HG03469 (cell line): Measurements from ENCODE around the gene SKP1.
A peak's percentile ranks its signal among the peaks of the same experiment; 100 is the strongest.
"Not testable (repeated sequence)": the region's sequence is repeated elsewhere in the genome, so short reads cannot be mapped to it uniquely, and the experiment has no call there.

Experiments used
- ATAC-seq: cut with Tn5 transposase; IDR thresholded peaks from one replicate; pipeline ENCODE4 v1.9.1; 2021; ENCODE audit warnings: mild to moderate bottlenecking, moderate library complexity, moderate number of reproducible peaks; ENCODE audit not compliant: unreplicated experiment

Gene SKP1

DNA sequence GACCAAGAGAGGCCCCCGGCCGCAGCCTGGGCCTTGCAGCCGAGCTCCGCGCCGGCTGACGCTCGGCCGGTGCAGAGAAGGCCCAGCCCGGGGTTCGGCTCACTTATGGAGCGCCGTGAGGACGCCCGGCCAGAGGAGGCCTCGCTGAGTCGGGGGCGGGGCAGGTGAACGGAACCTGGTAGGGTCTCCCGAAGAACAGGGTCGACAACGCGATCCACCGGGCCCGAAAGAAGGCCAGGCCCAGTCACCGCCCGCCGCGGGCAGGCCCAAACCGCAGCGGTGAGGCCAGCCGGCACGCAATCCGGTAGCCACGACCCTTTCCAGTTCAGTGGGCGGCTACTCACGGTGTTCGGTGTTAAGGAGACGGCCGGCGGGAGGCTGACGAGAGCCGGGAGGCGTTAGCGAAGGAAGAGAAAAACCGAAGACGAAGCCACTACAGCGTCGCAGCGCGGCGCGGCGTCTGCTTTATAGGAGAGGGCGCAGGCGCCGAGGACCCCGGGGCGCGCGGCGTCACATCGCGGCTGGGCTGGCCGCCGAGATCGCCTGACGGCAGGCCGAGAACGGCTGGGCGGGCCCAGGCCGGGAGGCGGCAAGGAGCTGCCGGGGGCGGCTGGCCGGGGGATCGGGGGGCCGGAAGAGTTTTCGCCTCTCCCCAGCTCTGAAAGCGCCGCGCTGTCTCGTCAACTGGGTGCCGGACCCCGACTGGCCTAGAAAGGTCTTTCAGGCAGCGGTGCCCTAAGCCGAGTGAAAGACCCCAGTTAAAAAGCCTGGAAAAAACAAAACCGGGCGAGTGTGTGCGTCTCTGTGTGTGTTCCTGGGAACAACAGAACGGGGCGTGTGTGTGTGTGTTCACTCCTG lies at the start of gene SKP1:
Gene SKP1, minus strand, starts transcription at position 440 of the 858 bp plus-strand sequence. CDS start 2,928 bp downstream, outside the sequence.
- ATAC-seq = peak; percentile 54

DNA sequence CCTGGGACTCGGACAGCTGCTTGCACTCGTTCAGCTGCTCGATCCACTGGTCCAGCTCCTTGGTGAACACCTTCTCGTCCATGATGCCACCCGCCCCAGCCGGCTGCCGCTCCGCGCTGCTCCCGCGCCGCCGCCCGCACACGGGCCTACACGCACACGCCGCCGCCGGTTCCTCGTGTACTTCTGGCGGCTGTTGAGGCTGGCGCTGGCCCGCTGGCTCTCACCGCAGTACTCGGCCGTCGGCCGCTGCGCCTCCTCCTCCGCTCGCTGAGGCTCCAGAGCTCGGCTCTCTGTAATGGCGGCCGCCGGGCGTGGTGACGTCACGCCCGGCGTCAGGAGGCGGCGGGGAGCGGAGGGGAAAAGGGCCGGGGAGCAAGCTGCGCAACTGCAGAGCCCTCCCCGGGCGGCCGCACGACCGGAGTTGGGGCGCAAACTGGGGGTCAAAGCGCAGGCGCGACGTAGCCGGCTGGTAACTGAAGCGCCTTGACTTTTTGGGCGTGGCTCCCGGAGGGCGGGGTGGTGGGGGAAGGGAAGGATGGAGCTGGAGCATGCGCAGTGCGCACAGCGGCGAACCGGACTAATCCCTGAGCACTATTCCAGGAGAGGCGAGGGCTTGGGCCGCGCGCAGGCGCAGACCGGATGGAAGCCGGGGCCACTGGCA lies 49.2 kb upstream of the SKP1 start, which contains the start of gene PPP2CA:
Gene PPP2CA, minus strand, starts transcription at position 294 of the 661 bp plus-strand sequence. Its CDS starts 212 bp downstream, at position 82.
- ATAC-seq = peak; percentile 61

DNA sequence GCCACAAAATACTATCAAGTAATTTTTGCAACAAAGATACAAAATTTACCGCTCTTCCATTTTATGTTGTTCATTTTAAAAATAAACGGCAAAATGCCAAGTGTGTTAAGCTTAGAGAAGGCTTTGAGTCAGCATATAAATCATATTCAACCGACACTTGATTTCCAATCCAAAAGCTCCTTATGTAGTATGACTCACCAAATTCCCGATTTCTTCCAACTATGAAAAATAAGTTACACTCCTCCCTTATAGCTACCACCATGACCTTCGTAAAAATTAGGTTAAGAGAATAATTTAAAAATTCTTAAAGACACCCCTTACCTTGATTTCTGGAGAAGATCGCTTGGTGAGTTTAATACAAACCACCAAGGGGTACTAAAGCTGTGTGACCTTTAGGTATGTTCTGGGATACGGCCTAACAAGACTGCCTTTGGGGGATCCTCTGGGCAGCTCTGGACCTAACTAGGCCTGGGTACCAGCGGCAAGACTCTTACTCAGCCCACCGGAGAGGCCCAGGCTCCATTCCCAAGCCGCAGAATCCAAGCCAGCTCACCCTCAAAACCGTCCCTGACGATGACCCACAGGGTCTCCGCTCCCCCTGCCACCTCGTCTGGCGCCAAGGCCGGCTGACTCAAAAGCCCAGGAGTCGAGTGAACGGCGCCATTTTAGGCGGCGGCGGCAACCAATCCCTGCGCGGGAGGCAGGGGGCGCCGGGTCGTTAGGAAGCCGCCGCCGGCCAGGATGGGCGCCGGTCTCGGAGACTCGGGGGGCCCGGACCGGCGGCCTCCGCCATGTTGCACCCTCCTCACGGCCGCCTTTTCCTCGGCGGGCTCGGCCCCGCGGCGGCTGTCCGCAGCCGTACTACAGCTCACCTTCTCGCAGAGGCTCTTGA lies 48.4 kb upstream of the SKP1 start:
- peak; percentile 10 for ATAC-seq

DNA sequence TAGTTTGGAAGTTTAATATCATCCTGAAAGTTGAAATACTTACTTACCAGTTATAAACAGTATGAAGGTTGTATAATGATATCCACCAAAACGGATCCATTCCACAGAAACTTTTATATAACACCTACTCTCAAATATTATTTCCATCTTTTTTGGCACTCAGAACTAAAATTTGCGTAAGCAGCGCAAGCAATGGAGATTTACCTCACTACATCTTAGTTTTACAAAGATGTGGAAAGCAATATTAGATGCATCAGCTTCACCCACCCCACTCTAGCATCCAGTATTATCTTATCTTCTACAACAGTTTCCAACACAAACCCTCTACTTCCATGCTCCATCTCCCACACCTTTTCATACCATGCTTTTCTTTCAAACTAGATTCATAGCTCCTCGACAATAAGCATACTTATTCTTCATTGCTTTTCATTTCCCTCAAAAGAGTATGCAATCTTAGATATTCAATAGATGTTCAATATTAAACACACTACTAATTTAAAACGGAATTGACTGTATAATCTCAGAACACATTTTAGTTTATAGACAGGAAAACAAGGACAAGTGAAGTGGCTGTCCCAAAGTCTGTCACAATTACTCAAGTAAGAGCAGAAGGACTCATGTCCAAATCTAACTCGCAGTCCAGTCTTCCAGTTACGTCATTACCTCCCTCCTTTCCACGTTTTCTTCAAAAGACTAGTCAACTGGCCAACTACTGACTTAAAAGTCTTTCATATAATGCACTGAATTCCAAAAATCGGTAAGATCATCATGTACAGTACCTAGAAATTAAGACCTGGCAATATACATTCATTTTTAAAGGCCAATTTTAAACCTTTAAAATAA lies 46.9 kb upstream of the SKP1 start:
- ATAC-seq = no peak

DNA sequence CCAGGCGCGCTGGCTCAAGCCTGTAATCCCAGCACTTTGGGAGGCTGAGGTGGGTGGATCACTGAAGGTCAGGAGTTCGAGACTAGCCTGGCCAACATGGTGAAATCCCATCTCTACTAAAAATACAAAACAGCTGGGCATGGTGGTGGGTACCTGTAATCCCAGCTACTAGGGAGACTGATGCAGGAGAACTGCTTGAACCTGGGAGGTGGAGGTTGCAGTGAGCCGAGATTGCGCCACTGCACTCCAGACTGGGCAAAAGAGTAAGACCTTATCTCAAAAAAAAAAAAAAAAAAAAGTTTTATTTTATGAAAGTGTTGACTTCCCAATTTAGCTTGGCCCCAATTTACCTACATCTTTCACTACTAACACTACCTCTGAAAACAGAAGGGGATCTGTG lies 44.9 kb upstream of the SKP1 start:
- not testable (repeated sequence) for ATAC-seq

DNA sequence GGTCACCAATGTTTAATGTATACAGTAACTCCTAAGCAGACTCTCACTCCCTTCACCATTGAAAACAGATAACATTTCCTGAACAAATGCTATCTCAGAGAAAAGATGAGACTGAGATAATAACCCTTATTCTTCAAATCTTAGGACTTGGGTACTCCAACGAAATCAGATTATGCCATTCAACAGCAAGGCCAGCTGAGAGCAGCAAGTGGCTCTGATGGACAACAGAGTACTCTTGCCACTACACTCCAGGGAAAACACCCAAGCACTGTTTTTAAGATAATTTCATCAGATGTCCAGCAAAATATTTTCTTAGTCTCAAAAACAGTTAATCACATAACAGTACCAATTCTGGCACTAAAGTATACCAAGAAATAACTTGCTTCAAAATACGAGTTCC lies 39.0 kb upstream of the SKP1 start:
- no peak for ATAC-seq

DNA sequence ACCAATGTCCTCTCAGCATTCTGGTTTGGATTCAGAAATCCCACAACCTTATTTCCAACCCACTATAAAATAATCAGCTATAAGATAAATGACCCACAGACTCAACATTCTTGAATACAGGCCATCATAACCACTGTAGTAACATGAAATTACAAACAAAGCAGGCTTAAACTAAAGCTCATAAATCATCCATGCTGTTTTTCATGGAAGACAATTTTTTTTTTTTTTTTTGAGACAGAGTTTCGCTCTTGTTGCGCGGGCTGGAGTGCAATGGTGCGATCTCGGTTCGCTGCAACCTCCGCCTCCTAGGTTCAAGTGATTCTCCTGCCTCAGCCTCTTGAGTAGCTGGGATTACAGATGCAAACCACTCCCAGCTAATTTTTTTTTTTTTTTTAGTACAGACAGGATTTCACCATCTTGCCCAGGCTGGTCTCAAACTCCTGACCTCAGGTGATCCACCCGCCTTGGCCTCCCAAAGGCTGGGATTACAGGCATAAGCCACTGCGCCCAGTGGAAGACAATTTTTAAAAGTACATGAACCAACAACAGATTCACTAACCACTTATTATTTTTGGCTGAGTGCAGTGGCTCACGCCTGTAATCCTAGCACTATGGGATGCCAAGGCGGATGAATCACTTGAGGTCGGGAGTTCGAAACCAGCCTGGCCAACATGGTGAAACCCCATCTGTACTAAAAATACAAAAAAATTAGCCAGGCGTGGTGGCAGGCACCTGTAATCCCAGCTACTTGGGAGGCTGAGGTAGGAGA lies 34.7 kb upstream of the SKP1 start:
- ATAC-seq = not testable (repeated sequence)

DNA sequence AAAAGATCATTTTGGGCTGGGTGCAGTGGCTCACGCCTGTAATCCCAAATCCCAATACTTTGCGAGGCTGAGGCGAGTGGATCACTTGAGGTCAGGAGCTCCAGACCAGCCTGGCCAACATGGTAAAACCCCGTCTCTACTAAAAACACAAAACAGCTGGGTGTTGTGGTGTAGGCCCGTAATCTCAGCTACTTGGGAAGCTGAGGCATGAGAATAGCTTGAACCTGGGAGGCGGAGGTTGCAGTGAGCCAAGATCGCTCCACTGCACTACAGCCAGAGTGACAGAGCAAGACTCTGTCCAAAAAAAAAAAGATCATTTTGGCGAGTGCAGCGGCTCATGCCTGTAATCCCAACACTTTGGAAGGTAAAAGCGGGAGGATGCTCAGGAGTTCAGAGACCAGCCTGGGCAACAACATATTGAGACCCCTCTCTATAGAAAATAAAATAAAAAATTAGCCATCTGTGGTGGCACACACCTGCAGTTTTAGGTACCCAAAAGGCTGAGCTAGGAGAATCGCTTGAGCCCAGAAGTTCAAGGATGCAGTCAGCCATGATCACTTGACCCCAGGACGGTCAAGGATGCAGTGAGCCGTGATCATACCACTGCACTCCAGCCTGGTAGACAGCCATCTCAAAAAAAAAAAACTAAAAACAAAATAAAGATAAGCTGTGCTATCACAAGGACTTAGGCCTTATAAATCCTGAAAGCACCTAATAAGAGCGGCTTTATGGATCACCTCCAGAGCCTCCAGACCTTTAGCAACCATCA lies 32.9 kb upstream of the SKP1 start:
- ATAC-seq = no peak

DNA sequence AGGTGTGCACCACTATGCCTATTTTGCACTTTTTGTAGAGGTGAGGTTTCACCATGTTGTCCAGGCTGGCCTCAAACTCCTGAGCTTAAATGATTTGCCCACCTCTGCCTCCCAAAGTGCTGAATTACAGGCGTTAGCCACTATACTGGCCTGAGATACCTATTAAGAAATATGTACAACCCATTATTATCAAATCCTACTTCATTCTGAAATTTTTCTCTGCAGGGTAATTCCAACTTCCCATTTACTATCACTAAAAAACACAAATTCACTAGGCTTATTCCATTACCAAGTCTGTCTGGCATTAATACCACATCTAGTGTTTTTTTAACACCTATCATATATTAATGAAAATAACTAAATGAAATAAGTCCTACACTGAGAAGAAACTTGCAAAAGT lies 30.9 kb upstream of the SKP1 start:
- no peak for ATAC-seq

DNA sequence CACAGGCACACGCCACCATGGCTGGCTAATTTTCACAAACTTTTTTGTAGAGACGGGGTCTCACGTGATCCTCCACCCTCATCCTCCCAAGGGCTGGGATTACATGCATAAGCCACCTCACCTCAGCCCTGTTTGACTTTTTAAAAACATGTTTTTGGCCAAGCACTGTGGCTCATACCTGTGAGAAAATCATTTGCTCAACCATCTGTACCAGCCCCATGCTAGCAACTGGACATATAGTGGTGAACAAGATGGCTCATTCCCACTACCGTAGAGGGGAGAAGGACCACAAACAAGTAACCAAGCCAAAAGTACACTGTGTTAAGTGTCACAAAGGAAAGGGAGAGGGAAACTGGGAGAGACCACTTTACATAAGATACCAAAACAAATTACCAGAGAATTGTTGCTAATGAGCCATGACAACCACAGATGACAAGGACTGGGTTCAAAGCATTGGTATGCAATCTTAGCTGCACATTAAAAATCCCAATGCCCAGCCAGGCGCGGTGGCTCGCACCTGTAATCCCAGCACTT lies 29.9 kb upstream of the SKP1 start:
- ATAC-seq = no peak

DNA sequence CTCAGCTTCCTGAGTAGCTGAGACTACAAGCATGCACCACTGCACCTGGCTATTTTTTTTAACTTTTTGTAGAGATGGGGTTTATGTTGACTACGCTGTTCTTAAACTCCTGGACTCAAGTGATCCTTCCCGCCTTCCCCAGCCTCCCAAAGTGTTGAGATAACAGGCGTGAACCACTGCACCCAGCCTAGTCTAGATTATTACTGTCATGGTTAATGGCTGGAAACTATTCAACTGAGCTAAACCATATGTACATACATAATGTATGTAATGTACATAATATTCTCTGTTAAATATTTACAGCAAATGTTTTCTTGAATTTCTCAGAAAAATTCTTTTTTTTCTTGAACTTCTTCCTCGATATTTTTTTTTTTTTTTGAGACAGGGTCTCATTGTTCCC lies 27.8 kb upstream of the SKP1 start:
- ATAC-seq = no peak

DNA sequence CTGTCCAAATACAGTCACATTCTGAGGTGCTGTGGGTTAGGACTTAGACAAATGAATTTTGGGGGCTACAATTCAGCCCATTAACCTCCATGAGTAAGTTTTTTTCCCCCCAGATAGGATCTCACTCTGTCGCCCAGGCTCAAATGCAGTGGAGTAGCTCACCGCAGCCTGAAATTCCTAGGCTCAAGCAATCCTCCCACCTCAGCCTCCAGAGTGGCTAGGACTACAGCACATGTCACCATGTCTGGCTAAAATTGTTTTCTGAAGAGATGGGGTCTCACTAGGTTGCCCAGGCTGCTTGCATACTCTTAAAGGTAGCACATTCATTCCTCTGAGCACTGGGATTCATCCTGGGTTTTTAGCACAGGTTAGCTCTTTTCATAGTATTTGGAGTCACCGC lies 26.9 kb upstream of the SKP1 start:
- ATAC-seq = no peak

DNA sequence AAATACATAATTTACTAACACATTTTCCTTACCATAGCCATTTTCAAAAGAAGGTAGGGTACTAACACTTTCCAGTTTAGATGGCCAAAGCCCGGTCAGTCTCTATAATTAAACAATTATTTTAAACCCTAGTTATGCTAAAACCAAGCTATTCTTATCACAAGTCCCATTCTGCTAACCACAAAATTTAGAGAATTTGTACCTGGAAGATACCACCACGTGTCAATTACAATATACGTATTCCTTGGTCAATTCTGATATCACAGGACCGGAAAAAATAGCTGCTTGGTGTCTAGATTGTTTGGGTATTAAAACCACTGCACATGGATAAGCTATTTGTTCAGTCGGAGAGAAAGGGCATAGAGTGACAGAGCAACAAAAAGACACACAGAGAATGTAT lies 18.9 kb upstream of the SKP1 start:
- no peak for ATAC-seq

DNA sequence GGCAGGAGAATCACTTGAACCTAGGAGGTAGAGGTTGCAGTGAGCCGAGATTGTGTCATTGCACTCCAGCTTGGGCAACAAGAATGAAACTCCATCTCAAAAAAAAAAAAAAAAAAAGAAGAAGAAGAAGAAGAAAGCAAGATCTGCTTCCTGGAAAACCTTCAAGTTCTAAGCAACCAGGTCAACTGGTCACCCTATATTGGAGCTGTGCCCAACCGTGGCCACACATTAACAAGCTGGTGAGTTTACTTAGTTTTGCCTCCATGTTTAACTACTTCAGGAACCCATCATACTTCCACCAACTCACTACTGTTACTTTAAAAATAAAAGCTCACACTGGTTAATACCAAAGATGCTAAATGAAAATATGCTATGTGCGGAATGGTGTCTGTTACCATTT lies 12.3 kb upstream of the SKP1 start:
- ATAC-seq = no peak

DNA sequence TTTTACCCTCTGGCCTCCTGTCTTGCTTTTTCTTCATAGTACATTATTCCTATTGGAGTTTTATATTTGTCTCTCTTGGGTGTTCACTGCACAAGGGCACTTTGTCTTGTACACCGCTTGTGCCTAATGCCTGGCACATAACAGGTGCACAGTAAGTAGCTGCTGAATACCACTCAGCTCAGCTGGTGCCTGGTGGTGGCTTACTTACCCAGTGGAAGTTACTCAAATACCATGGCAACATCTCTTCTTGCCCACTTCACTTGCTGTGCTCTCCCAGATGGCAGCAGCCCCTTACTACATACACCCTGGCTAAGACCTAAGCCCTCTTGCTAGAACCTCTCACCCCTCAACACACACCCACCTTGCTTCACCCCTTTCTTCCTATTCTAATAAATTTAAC lies 11.3 kb upstream of the SKP1 start:
- no peak for ATAC-seq

DNA sequence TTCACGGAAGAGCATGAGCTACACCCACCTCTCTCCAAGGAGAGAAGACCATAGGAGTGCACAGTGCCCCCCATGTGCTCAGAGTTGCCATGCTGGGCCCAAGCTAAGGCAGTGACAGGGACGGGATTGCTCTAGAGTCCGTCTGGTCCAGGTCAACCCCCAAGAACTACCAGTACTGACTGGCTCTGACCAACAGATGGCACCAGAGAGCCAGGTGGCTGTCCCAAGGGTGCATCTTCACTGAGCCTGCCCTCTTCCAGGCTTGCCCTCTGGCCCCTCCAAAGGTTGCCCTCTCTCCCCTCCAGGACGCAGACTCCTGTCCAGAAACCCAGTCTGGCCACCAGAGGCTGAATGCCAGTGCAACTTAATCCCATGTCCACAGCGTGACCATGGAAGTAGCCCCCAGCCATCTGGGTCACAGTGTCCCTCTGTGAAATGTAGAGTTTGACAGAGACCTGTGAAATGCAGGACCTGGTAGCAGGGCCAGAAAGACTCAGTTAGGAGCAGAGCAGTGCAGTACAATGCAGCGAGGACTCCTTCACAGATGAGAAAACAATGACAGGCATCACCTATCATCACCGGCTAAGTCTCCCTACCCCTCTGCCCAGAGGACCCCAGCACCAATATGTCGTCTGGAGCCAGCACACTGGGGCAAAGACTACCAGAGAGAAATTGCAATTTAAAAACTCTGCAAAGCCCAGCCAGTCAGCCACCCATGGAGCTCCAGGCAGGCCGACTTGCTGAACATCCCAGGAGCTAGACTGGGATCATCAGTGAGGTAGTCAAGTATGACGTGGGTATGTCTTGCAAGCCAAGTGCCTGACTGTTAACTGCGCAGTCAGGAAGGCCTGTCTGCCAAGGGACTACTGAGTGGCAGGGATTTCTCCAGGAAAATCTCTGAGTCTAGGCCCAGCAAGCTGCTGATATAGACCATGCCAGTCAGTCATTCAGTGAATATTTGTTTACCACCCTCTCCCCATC lies 7.7 kb upstream of the SKP1 start:
- peak; percentile 62 for ATAC-seq

DNA sequence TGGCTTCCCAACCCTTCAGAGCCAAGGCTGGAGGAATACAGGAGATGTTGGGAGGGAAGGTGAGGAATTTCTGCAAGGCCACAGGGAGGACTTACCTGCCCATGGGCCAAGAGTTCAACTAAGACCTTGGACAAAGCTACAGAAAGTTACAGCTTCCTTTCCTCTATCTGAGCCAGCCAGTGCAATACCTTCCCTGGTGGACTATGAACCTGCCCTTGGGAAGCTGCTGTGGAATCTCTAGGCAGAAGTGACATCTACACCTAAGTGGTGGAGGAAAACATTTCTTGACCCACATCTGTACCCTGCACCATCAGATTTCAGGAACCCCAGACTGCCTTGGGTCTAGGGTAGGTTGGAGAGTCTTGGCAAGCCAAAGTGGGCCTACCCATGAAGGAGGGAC lies 6.7 kb upstream of the SKP1 start:
- ATAC-seq = no peak

DNA sequence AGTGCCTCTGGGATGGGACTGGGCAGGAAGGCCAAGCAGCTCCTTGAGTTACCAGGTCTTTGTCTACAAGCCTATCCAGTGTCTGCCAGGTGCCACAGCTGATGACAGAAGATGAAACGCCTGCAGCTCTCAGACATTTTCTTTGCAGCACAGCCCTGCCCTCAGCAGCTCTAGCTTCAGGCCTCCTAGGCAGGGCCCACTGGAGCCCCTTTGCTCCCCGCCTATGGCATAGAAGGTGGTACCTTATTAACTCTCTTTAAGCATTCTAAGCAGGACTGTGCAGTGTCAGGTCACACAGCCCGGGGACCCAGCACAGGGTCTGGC lies 1.3 kb upstream of the SKP1 start:
- no peak for ATAC-seq
